Subcutaneous abdominal adipose tissue (tissue), 5 donors: ENCODE data around the gene LAMA5.

ENCODE experiments used
- H3K27ac ChIP-seq: one replicate; pipeline ENCODE4 v1.7.0; 2013; ENCODE audit warnings: low read depth, mild to moderate bottlenecking, inconsistent platforms, low read length, moderate library complexity
- H3K27me3 ChIP-seq, 5 donors: one replicate each; pipeline ENCODE4 v1.7.0; 2013; ENCODE audit warnings: low read length in 5 of 5, inconsistent platforms in 1 of 5; ENCODE audit not compliant: control insufficient read depth in 5 of 5, insufficient read depth in 4 of 5
- H3K36me3 ChIP-seq, 5 donors: one replicate each; pipeline ENCODE4 v1.7.0; 2013; ENCODE audit warnings: low read length in 5 of 5; ENCODE audit not compliant: control insufficient read depth in 5 of 5, insufficient read depth in 5 of 5
- H3K4me1 ChIP-seq, 5 donors: one replicate each; pipeline ENCODE4 v1.7.0; 2013; ENCODE audit warnings: low read length in 5 of 5, mild to moderate bottlenecking in 3 of 5, moderate library complexity in 1 of 5; ENCODE audit not compliant: control insufficient read depth in 5 of 5, insufficient read depth in 5 of 5
- H3K4me3 ChIP-seq, 5 donors: one replicate each; pipeline ENCODE4 v1.7.0; 2013; ENCODE audit warnings: low read length in 5 of 5, low read depth in 1 of 5
- H3K9ac ChIP-seq, 5 donors: one replicate each; pipeline ENCODE4 v1.7.0; 2013; ENCODE audit warnings: low read length in 5 of 5, mild to moderate bottlenecking in 4 of 5, moderate library complexity in 3 of 5
- H3K9me3 ChIP-seq, 5 donors: one replicate each; pipeline ENCODE4 v1.7.0; 2013; ENCODE audit warnings: low read length in 5 of 5; ENCODE audit not compliant: control insufficient read depth in 5 of 5
- donor health status: healthy.
- donor health status: healthy.
- donor health status: healthy.
- donor health status: healthy.
- donor health status: healthy.

LAMA5 gene

DNA sequence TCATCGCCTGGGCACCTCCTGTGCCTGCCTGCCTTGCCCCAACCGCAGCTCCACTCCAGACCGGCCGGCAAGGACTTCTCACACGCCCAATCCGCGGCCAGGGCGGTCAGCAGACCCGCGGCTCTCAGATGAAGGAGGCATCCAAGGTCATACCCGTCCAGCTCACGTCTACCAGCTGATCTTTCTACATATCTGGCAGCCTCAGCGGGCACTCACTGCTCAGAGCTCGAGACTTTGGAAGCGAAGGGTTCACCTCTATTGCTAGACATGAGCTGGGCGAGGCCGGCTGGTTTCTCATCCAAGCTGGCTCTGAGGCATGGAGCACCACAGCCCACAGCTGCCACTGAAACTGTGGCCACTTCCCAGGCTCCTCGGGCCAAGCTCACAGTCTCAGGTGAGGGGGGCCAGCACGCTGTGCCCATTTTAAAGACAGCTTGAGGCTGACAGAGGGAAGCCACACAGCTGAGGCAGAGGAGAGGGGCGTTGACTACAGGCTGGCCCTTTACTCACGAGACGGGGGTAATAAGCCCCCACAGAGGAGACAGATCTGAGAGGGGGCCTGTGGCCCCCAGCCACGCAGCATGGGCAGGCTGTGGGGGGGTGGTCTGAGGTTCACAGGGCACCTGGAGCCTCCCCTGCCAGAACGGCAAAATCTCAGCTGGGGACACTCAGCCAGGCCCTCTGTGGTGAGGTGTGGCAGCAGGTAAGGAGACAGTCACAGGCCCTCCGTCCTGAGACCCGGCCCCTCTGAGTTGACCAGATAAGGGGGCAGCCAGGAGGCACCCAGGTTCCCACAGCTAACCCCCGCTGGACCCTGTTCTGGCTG is 2.0 kb downstream of the LAMA5 start:
- Histone ChIP-seq H3K9me3 (no peaks in the 10 kb centered on the region), H3K4me3 (peak overlapping the region in 3 of 5 donors; percentile 36 to 69 (median 65)), H3K36me3 (peaks cover 0 to 4% (median 0%) of the 10 kb centered on the region in 5 donors), H3K27ac (peak overlapping the region; percentile 82), H3K9ac (peak overlapping the region in 3 of 5 donors; percentile 16 to 73 (median 26)), H3K4me1 (peaks cover 3 to 80% (median 65%) of the 10 kb centered on the region in 5 donors), H3K27me3 (peaks cover 0 to 20% (median 0%) of the 10 kb centered on the region in 5 donors)

DNA sequence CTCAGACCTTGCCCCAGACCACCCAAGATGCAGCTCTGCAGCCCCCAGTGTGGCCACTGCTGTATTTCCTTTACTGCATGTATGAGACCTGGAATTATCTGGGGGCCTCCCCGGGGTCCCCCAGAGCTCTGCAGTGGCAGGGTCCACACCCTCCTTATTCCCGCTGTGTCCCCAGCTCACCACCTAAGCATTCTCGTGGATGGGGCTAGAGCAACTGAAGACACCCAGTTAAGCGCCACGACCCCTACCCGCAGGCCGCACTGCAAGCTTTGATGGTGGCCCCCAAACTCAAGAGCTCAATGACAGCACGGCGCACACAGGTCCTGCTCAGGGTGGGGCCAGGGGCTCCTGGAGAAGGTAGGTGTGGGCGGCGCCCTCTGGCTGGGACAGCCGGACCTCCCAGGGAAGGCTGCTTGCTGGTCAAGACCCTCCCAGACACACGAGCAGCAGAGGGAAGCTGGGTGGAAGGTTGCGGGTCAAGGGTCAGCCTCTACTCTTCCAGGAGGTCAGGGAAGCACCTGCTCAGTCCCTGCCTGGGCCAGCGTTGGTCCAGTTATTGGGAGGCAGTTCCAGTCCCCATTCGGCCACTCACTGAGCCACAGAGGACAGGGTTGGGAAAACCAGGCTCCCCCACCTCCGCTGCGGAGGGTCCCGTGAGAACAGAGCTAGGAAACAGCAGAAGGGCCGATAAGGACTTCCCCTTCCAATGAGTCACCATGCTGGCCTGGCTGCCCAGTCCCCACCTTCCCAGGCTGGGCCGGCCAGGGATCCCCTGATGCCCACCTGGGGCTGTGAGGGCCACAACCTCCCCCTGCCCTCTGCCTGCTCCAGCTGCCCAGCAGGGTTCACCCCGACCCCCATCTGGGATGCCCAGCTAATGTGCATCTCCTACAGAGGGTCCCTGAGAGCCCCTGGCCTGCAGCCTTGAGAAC is 2.9 kb downstream of the LAMA5 start:
- Histone ChIP-seq H3K27me3 (peaks cover 0 to 14% (median 0%) of the 10 kb centered on the region in 5 donors), H3K9me3 (no peaks in the 10 kb centered on the region), H3K36me3 (peaks cover 0 to 4% (median 0%) of the 10 kb centered on the region in 5 donors), H3K27ac (peak overlapping the region; percentile 82), H3K9ac (peak overlapping the region in 2 of 5 donors; percentile 26 to 73), H3K4me1 (peaks cover 3 to 75% (median 57%) of the 10 kb centered on the region in 5 donors), H3K4me3 (peak overlapping the region in 2 of 5 donors; percentile 65 to 69)

DNA sequence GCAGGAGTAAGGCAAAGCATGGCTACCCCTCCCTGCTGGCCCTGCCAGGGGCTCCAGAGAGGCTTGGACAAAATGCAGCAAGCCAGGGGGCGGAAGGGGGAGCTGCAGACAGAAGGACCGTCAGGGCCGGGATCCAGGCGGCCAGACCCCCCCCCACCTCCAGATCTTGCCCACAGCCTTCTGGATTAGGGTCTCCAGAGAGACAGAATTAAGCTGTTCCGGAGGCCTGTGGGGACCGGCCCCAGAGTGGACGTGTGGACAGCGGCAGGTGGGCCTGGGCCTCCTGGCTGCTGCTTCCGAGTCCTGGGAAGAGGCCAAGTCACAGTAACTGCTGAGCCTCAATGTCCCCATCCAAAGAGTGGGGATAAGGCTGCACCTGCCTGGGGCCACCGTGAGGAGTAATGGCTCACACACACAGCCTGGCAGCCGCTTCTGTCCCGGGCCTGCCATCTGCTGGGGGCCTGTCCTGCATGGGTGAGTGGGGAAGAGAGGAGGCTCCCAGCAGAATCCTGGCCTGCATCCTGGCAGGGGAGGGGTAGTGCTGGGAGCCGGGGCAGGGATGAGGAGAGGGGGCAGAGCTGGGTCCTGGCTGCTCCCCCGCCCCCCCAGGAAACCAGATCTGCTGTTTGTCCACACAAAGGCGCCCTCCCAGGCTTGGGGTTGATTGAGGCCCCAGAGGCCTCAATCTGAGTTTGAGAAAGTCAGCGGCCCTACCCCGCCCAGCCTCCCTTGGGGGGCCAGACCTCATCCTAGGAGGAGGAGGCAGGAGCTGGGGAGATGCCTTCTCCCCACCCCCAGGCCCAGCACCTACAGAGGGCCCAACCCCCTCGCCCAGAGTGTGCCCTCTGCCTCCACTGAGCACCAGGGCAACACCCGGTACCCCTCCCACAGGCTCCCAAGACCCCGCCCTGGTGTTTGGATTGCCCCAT is 3.9 kb downstream of the LAMA5 start:
- H3K4me3 ChIP-seq = no peak overlapping the region
- peaks cover 0 to 10% (median 0%) of the 10 kb centered on the region in 5 donors for H3K27me3 ChIP-seq
- H3K9me3 ChIP-seq = no peaks in the 10 kb centered on the region
- peaks cover 0 to 4% (median 0%) of the 10 kb centered on the region in 5 donors for H3K36me3 ChIP-seq
- peak overlapping the region; percentile 82 for H3K27ac ChIP-seq
- H3K4me1 ChIP-seq = peaks cover 3 to 76% (median 57%) of the 10 kb centered on the region in 5 donors
- peak overlapping the region in 1 of 5 donors; percentile 43 for H3K9ac ChIP-seq

DNA sequence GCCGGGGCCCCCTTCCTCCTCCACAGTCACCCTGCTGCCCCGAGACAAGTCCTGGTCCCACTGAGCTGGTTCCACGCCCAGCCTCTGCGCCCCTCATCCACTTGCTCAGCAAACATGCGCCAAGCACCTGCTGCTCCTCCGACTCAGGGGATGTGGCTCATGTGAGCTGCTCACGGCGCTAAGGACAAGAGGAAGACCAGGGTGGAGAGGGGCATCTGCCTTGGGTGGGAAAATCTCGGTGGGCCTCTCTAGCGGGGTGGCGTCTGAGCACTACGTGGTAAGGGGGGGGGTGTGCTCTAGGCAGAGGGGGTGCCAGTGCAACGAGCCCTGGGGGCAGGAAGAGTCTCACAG is 4.5 kb downstream of the LAMA5 start:
- Histone ChIP-seq H3K27ac (no peak overlapping the region), H3K9me3 (no peaks in the 10 kb centered on the region), H3K4me1 (peaks cover 3 to 76% (median 57%) of the 10 kb centered on the region in 5 donors), H3K36me3 (peaks cover 0 to 4% (median 0%) of the 10 kb centered on the region in 5 donors), H3K4me3 (no peak overlapping the region), H3K9ac (no peak overlapping the region), H3K27me3 (peaks cover 0 to 10% (median 0%) of the 10 kb centered on the region in 5 donors)

DNA sequence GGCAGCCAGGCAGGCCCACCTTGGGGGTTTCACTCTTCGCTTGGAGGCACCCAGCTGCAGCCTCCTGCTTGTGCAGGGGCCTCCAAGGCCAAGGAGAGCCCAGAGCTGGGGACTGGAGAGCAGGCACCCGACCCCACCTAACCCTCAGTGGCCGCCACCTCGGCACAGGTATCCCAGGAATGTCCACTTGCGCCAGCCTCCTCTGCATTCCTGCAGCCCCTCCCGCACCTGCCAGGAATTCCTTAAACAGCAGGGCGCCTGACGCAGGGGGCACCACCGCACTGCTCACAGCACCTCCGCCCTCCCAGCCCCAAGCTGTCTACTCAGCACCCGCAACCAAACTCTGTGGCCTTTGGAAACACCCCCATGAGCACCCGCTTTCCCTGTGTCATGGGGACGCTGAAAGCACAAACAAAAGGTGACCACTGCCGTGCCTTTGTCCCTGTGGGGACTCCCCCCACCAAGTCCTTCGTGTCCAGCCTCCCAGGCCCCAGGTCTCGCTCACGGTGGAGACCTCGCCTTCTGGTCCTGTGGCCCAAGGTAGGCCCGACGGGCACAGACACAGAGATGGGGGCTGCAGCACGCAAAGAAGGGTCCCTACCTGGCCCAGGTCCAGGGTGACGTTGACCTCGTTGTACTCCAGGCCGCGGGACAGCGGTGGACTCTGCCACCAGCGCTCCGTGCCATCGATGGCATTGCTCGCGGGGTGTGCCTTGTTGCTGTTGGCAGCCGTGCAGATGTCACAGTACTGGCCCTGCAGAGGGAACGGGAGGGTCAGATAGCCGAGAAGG is 5.1 kb downstream of the LAMA5 start:
- no peak overlapping the region for H3K4me3 ChIP-seq
- H3K27me3 ChIP-seq = peaks cover 0 to 10% (median 0%) of the 10 kb centered on the region in 5 donors
- peaks cover 0 to 4% (median 0%) of the 10 kb centered on the region in 5 donors for H3K36me3 ChIP-seq
- H3K9me3 ChIP-seq = no peaks in the 10 kb centered on the region
- H3K9ac ChIP-seq = no peak overlapping the region
- peaks cover 3 to 79% (median 60%) of the 10 kb centered on the region in 5 donors for H3K4me1 ChIP-seq
- peak overlapping the region; percentile 57 for H3K27ac ChIP-seq

GRCh38 chr20:62360854-62361798 is 6.0 kb downstream of the LAMA5 start:
- peaks cover 0 to 4% (median 0%) of the 10 kb centered on the region in 5 donors for H3K36me3 ChIP-seq
- peaks cover 4 to 85% (median 62%) of the 10 kb centered on the region in 5 donors for H3K4me1 ChIP-seq
- peaks cover 0 to 8% (median 0%) of the 10 kb centered on the region in 5 donors for H3K27me3 ChIP-seq
- H3K4me3 ChIP-seq = no peak overlapping the region
- peak overlapping the region in 2 of 5 donors; percentile 6 to 26 for H3K9ac ChIP-seq
- peak overlapping the region; percentile 57 for H3K27ac ChIP-seq
- no peaks in the 10 kb centered on the region for H3K9me3 ChIP-seq

GRCh38 chr20:62359491-62360121 is 7.5 kb downstream of the LAMA5 start:
- H3K9ac ChIP-seq = peak overlapping the region in 1 of 5 donors; percentile 70

More at GRCh38 chr20:62359491-62360121, 7.5 kb downstream of the LAMA5 start:
- Histone ChIP-seq H3K36me3 (peaks cover 0 to 4% (median 0%) of the 10 kb centered on the region in 5 donors), H3K9me3 (no peaks in the 10 kb centered on the region), H3K4me1 (peaks cover 5 to 85% (median 62%) of the 10 kb centered on the region in 5 donors), H3K27me3 (peaks cover 0 to 2% (median 0%) of the 10 kb centered on the region in 5 donors), H3K4me3 (no peak overlapping the region), H3K27ac (peak overlapping the region; percentile 92)
